ENCODE measurements around the gene TGFB1I1.
A peak's percentile ranks its signal among the peaks of the same experiment; 100 is the strongest.

TGFB1I1 gene

DNA sequence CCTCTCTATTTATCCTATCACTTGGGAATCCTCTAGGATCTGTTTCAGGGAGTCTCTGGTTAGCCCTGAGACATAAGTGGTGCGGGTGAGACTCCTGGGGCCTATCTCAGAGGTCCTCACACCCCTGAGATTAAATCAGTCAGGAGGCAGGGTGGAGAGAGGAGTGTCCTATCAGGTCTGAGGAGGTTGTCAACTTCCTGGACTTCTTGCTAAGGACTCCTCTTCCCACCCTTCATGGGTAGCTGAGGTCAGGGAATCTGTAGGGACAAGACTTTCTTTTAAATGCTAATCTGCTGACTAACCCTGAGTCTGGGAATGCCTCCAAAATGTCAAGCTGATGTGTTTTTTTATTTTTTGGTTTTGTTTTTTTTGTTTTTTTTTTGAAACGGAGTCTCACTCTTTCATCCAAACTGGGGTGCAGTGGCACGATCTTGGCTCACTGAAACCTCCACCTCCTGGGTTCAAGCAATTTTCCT lies 19.3 kb upstream of the TGFB1I1 start:
- no peak for DNase-seq (ENCODE audit: low spot score)

DNA sequence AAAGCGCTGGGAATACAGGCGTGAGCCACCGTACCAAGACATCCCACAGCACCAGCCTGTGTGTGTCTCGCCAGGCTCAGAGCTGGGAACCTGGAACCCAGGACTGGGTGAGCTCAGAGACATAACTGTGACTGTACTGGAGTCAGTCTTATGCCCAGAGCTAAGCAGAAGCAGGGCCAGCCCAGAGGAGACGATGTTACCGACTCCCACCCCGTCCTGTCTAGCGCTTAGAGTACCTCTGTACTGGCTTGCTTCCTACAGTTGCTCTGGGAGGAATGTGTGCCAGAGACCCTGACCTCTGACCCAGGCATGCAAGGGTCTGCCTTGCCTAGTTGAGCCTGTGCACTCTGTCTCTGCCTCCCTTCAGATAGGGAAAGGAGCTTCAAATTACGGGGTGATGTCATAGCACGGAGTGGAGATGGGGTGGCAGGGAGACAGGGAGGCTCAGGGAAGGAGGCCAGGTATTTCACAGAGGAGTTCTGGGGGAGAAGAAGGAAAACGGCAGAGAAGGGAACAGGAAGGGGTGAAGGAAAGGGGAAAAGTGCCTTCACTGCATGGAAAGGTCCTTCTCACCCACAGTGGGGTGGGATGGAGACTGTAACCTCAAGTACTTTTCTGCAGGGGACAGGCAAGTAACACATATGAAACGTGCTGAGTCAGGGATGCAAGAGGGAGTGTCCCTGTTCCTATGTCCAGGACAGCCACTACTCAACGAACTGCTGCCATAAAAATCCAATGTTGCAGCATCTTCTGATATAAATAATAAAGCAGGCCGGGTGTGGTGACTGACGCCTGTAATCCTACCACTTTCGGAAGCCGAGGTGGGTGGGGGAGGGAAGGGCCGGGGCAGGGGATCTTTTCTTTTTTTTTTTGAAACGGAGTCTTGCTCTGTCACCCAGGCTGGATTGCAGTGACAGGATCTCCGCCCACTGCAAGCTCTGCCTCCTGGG lies 18.4 kb upstream of the TGFB1I1 start:
- no peak for DNase-seq (ENCODE audit: low spot score)

DNA sequence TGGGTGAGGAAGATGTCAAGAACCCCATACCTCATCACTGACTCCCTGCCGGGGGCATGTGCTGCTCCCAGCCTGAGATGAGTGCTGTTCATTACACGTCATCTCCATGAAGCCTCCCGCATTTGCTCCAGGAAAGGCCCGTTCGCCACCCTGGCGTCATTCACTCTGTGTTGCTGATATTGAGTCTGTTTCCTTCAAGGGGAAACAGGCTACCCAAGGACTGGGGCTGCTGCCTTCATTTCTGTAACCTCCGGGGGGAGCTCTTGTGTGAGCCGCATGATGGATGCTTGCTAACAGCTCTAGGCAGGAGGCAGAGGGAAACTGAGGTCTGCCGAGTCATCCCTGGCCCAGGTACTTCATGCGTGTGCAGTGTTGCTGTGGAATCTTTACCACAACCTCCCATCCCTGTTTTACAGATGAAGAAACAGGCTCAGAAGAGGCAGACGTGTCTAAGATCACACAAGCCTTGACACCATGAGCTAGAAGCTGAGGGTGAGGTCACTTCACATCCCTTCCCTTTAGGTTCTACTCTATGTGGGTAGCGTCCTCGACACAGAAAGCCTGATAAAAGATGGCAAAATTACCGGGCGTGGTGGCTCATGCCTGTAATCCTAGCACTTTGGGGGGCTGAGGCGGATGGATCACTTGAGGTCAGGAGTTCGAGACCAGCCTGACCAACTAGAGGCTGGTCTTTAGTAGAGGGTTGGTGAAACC lies 16.2 kb upstream of the TGFB1I1 start:
- DNase-seq (ENCODE audit: low spot score), result no peak

DNA sequence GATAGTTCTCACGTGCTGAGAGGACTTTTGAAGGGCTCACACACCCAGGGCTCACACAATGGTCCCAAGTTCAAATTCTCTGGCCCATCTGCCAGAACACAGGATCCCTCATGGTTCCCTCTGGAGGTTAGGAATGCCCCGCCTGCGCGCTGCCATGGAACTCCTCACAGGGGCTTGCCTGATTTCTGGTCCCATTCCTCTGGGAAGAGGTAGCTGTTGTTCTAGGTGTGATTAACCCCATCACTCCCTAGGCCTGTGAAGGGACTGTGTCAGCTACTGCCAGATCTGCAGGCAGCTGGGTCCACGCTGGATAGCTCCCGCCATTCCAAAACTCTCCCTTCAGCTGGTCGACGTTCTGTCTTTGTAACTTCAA lies 15.0 kb upstream of the TGFB1I1 start:
- no peak for DNase-seq (ENCODE audit: low spot score)

DNA sequence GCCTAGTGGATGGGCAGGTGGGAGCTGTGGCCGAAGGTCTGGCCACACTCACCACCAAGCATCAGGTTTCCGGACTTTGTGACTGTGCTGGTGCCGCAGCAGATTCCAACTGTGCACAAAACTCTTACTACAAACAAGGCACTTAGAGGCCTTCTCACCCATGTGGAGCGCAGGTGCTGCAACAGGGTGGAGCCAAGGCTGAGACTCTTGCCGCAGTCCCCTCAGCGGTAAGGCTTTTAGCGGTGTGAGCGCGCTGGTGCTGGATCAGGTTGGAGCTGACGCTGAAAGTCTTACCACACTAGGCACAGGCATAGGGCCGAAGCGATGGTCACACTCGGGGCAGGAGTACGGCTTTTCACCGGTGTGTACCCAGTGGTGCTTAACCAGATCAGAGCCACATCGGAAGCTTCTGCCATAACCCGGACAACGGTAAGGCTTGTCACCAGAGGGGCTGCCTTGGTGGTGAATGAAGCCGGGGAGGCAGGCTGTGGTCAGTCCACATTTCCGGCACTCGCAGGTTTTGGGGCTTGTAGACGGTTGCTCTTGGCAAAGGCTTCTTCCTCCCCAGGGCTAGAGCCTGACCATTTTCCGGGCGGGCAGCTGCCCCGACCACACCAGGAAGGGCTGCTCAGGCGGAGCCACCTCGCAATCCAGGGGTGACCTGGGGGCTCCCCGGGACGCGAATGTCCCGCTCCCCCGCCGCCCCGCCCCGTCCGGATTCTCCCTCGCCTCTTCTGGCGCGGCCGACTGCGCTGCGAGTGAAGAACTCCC lies 13.7 kb upstream of the TGFB1I1 start:
- DNase-seq (ENCODE audit: low spot score), result no peak

DNA sequence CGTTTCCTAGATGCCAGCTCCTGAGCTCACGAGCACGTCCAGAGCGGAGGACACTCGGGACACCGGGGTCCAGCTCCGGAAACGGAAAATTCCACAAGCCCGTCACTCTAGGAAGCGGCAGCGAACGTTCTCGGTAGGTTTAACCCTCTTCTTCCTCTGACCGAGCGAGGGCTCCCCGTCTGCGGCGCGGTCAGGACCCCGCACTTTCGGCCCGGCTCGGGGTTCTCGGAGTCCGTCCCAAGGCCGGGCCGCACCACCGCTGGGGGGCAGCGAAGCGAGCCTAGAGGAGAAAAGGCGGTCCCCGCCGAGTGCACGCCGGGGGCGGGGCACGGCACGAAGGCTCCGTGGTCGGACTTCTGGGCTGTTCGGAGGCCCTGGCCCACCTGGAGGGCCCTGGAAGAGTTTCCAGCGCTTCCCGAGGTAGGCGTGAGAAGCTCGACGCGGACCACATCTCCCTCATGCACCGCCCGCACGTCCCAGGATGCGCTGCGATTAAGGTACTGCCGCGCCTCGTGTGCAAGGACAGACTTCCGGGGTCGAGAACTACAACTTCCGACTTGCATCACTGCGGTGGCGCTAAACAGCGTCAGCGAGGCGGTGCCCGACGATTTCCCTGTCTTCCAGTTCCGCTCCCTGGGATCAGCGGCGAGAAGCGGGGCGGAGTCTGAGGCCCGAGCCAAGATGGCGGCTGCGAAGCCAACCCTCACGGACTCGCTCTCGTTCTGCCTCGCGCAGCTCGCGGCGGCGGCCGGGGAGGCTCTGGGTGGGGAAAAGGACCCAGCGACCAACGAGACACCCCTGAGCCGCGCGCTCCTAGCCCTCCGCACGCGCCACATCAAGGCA lies 12.9 kb upstream of the TGFB1I1 start, which contains the start of gene ARMC5:
TSS of gene ARMC5 (plus strand) at position 658 of the 843 bp plus-strand sequence. CDS start at position 682, 24 bp downstream.
- DNase-seq (ENCODE audit: low spot score), result peak; percentile 100

DNA sequence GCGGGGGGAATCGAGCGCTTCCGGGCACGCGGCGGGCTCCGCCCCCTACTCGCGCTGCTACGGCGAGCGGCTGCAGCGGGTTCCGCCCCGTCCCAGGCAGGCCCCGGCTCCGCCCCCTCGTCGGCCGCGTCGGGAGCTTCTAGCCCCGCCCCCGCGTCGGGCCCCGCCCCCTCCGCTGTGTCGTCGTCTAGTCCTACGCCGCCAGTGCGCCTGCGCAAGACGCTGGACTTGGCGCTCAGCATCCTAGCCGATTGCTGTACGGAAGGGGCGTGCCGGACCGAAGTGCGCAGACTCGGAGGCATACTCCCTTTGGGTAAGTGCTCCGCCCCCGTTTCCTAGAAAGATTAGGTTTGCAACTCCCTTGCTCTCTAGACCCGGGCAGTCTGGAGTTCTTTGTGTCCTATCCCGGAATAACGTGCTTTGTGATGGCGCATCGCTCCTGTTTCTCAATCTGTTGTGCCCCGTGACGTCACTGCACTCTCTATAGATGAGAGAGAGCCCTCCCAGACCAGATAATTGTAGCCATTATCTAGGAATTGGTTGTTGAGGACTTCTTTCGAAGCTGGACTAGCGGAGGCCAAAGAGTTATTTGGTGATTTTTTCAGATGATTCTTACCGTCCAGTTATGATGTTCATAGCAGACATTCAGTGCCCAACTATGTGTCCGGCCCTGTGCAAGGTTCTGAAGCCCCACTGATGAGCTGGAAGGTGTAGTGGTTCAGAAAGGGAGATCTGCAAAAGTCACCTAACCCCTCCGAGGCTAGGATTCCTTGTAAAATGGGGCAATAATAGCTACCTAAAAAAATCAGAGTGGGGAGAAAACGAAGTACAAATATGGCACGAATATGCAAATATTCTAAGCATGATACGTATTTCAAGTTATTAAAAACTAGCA lies 12.0 kb upstream of the TGFB1I1 start:
- peak; percentile 100 for DNase-seq (ENCODE audit: low spot score)

DNA sequence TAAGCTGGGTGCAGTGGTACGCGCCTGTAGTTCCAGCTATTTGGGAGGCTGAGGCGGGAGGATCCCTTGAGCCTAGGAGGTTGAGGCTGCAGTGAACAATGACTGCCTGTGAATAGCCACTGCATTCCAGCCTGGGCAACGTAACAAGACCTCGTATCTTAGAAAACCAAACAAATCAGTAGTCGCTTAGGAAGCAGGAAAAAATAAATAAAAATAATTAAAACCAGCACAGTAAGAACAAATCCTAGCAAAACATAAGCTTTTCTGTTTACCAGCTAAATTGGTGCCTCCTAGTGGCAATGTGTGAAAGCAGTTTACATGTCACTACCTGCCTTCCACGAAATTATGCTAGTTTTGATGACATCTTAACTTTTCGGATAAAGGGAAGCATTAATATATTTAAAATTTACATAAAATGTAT lies 11.4 kb upstream of the TGFB1I1 start:
- peak; percentile 51 for DNase-seq (ENCODE audit: low spot score)

DNA sequence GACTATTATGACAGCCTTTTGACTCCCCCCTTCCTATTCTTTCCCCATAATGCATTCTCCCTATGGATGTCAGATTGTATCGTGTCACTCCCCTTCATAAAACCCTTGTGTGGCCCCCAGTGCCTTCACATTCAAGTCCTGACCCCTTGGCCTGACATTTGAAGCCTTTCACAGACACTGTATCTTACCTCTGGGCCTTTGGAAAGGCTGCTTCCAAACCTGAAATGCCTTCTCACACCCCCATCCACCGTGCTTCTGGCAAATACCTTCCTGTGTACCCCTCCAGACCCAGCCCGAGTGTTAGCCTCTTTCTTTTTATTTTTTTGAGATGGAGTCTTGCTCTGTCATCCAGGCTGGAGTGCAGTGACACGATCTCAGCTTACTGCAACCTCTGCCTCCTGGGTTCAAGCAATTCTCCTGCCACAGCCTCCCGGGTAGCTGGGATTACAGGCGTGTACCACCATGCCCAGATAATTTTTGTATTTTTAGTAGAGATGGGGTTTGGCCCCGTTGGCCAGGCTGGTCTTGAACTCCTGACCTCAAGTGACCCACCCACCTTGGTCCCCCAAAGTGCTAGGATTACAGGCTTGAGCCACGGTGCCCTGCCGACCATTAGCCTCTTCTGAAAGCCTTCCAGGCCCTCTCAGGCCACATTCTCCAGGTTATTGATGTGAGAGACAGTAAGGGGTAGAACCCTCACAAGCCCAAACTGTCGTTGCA lies 10.6 kb upstream of the TGFB1I1 start:
- DNase-seq (ENCODE audit: low spot score), result no peak

DNA sequence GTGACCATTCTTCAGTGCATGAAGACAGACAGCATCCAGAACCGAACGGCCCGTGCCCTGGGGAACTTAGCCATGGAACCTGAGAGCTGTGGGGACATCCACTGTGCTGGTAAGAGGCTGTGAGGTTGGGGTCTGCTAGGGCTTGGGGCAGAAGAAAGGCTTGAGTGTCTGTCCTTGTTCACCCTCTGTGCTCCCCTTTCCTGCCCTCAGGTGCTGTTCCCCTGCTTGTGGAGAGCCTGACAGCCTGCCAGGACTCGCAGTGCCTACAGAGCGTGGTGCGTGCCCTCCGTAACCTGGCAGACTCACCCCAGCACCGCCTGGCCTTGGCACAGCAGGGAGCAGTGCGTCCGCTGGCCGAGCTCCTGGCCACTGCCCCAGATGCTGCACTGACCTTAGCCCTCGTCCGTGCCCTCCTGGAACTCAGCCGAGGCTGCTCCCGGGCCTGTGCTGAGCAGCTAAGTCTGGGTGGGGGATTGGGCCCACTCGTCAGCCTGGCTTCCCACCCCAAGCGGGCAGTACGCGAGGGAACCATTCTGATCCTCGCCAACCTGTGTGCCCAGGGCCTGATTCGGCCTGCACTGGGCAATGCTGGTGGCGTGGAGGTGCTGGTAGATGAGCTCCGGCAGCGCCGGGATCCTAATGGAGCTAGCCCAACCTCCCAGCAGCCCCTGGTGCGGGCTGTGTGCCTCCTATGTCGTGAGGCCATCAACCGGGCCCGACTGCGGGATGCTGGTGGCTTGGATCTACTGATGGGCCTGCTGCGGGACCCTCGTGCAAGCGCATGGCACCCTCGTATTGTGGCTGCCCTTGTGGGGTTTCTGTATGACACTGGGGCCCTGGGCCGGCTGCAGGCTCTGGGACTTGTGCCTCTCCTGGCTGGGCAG lies 9.8 kb upstream of the TGFB1I1 start:
- DNase-seq (ENCODE audit: low spot score), result no peak

DNA sequence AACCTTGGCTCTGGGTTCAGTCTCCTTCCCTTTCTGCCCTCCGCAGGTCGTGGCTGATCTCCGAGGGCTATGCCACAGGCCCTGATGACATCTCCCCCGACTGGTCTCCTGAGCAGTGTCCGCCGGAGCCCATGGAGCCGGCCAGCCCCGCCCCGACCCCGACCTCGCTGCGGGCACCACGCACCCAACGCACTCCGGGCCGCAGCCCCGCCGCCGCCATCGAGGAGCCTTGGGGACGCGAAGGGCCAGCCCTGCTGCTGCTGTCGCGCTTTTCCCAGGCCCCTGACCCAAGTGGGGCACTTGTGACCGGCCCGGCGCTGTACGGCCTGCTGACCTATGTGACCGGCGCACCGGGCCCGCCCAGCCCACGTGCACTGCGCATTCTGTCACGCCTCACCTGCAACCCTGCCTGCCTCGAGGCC lies 7.6 kb upstream of the TGFB1I1 start:
- no peak for DNase-seq (ENCODE audit: low spot score)

DNA sequence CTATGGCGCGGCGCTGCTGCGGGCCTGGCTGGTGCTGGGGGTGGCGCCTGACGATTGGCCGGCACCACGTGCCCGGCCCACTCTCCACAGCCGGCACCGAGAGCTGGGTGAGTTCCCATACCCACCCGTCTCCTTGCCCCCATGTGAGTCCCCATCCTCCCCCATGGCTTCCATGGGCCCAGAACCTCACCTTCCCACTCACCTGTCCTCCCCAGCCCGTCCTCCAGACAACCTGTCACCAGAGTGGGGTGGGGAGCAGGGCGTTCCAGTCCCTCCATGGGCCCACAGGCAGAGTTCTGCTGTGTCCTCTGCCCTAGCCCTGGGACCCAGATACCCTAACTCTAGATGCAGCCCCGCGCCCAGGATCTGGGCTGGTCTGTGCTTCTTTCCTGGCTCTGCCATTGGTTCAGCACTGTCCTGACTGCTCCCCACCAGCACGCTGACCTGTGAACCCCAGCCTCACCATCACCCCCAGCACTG lies 7.1 kb upstream of the TGFB1I1 start:
- DNase-seq (ENCODE audit: low spot score), result no peak

DNA sequence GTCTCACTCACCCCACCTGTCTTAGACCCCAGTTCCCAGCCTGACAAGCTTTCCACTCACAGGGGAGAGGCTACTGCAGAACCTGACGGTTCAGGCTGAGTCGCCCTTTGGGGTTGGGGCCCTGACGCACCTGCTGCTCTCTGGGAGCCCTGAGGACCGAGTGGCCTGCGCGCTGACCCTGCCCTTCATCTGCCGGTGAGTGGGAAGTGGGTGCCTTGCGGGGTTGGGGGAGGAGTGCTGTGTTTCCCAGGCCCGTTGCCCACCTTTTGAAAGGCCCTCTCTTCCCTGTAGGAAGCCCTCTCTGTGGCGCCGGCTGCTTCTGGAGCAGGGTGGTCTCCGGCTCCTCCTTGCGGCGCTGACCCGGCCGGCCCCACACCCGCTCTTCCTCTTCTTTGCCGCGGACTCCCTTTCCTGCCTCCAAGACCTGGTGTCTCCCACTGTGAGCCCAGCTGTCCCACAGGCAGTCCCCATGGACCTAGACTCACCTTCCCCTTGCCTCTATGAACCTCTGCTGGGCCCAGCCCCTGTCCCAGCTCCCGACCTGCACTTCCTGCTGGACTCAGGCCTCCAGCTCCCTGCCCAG lies 6.1 kb upstream of the TGFB1I1 start:
- DNase-seq (ENCODE audit: low spot score), result no peak

DNA sequence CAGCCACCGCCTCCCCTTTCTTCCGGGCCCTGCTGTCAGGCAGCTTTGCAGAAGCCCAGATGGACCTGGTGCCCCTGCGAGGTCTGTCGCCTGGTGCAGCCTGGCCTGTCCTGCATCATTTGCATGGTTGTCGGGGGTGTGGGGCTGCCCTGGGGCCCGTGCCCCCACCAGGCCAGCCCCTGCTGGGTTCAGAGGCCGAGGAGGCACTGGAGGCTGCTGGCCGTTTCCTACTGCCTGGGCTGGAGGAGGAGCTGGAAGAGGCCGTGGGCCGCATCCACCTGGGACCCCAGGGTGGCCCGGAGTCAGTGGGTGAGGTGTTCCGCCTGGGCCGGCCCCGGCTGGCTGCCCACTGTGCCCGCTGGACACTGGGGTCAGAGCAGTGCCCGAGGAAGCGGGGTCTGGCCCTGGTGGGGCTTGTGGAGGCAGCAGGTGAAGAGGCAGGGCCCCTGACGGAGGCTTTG lies 5.5 kb upstream of the TGFB1I1 start:
- no peak for DNase-seq (ENCODE audit: low spot score)

DNA sequence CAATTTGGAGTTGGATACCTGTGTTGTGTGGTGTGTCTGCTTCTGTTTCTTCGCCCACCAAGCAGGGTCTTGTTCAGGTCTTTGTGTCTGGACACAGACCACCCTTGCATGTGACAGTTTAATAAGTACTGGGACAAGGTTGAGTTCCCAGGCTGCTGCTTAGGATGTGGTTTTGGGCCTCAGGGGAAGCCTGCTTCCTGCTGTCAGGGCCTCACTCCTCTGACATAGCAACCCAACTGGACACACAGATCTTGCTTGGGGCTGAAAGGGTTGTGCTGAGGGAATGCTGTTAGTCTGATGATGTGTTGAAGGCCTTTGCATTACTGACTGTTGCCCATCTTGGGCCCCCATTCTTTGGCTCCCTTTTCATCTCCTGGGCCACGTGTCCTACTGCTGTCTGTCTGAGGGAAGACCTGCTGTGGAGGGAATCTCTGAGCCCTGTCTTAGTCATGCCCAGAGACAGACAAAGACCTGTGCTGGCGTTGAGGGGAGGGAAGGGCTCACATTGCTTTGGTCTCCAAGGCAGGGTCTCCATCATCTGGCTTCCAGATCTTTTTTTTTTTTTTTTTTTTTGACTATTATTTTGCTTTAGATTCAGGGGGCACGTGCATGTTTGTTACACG lies 4.7 kb upstream of the TGFB1I1 start:
- DNase-seq (ENCODE audit: low spot score), result no peak

DNA sequence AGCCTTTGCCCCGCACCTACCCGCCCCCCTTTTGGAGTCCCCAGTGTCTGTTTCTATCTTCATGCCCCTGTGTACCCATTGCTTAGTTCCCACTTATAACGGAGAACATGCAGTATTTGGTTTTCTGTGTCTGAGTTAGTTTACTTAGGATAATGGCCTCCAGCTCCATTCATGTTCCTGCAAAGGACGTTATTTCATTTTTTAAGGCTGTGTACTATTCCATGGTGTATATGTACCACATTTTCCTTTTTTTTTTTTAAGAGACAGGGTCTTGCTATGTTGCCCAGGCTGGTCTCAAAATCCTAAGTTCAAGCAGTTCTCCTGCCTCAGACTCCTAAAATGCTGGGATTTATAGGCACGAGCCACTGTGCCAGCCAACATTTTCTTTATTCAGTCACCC lies 4.1 kb upstream of the TGFB1I1 start:
- no peak for DNase-seq (ENCODE audit: low spot score)

DNA sequence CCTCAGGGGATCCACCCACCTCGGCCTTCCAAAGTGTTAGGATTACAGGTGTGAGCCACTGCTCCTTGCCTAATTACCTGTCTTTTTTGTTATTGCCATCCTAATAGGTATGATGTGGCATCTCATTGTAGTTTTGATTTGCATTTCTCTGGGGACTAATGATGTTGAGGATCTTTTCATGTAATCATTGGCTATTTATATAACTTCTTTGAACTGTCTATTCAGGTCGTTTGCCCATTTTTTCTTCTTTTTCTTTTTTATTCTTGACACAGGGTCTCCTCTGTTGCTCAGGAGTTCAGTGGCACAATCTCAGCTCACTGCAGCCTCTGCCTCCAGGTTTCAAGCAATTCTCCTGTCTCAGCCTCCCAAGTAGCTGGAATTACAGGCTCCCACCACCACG lies 1.3 kb upstream of the TGFB1I1 start:
- DNase-seq (ENCODE audit: low spot score), result no peak
